Spleen (tissue), 11 donors: ENCODE measurements around the gene FOXF2. TPM values are rescaled to one million over a fixed set of nuclear protein-coding genes. Genes with fewer than 3 reads are reported as not detected.

Experiments
- DNase-seq: peaks from one replicate; pipeline ENCODE4 v3.0.0-alpha.2; 2020
- H3K27ac ChIP-seq, 8 donors: fragments of 200-600 bp; sonication (generic) in 7 of 8; 1 replicate in 4 of 8; 2 replicates in 4 of 8; pipeline versions ENCODE4 v1.5.0 to v1.8.0; 2016 to 2021; ENCODE audit warnings: inconsistent platforms in 4 of 8, mild to moderate bottlenecking in 4 of 8, moderate library complexity in 1 of 8
- H3K27me3 ChIP-seq, 7 donors: fragments of 200-600 bp; sonication (generic) in 6 of 7; replicated peaks in 1 of 7; 1 replicate in 4 of 7; 2 replicates in 3 of 7; pipeline versions ENCODE4 v1.5.0 to v1.8.0; 2016 to 2021; ENCODE audit warnings: inconsistent platforms in 3 of 7, mild to moderate bottlenecking in 1 of 7
- H3K36me3 ChIP-seq, 6 donors: fragments of 200-600 bp; sonication (generic) in 5 of 6; 1 replicate in 4 of 6; 2 replicates in 2 of 6; pipeline versions ENCODE4 v1.5.0 to v1.8.0; 2016 to 2021; ENCODE audit warnings: inconsistent platforms in 2 of 6
- H3K4me1 ChIP-seq, 6 donors: fragments of 200-600 bp; sonication (generic) in 5 of 6; 1 replicate in 3 of 6; 2 replicates in 3 of 6; pipeline versions ENCODE4 v1.5.0 to v1.8.0; 2016 to 2021; ENCODE audit warnings: inconsistent platforms in 3 of 6
- H3K4me3 ChIP-seq, 8 donors: fragments of 200-600 bp; sonication (generic) in 7 of 8; 1 replicate in 4 of 8; 2 replicates in 4 of 8; pipeline versions ENCODE4 v1.5.0 to v1.8.0; 2016 to 2021; ENCODE audit warnings: inconsistent platforms in 4 of 8, mild to moderate bottlenecking in 4 of 8, moderate library complexity in 2 of 8
- H3K9me3 ChIP-seq, 8 donors: fragments of 200-600 bp; sonication (generic) in 7 of 8; 1 replicate in 4 of 8; 2 replicates in 4 of 8; pipeline versions ENCODE4 v1.5.0 to v1.8.0; 2016 to 2021; ENCODE audit warnings: inconsistent platforms in 4 of 8
- POLR2A ChIP-seq, 3 donors: fragments of 450-650 bp; IDR thresholded peaks; one replicate each; pipeline ENCODE4 v1.5.1; 2017; ENCODE audit warnings: antibody characterized with exemption in 3 of 3, mild to moderate bottlenecking in 1 of 3
- POLR2AphosphoS5 ChIP-seq, 3 donors: sonication (generic); formaldehyde crosslinking; IDR thresholded peaks; one replicate each; pipeline ENCODE4 v1.5.1; 2017; ENCODE audit warnings: antibody characterized with exemption in 3 of 3
- WGBS, 5 donors: extraction: QIAGEN DNeasy Blood & Tissue Kit in 3 of 5; methylation state at CpG; one replicate each; pipeline versions ENCODE4 v1.1.5 to v1.1.7; 2013 to 2018; 5-methylcytosine and 5-hydroxymethylcytosine counted together
- intact Hi-C: fragments of 100-400 bp; cut with DNase I; formaldehyde crosslinking; loops from one replicate; pipeline ENCODE4 v1.15.0; 2023; ENCODE audit warnings: low total_unique reads
- polyA plus RNA-seq, 3 donors: library from polyadenylated mRNA; stranded (reverse); fragments of 200-250 nt; gene quantifications; one replicate each; pipeline ENCODE4 v1.2.1, GENCODE V29; 2013
- total RNA-seq, 7 donors: library from RNA; depleted of rRNA in 3 of 7; stranded (reverse); fragments of >200 nt in 3 of 7; fragmentation: NEBNext Ultra II Directional in 4 of 7; extraction: Animal tissue kit (Norgen Biotek cat#: 25700) in 4 of 7; gene quantifications; one replicate each; pipeline versions ENCODE4 v1.1.0 to v1.2.1, GENCODE V29; 2016 to 2021
- TF ChIP-seq, protein P1 (sequence below), 11 experiments: fragments of 200-600 bp in 7 of 11; fragments of 450-650 bp in 4 of 11; sonication (generic) in 4 of 11; IDR thresholded peaks in 8 of 11; conservative IDR thresholded peaks in 3 of 11; 1 replicate in 7 of 11; 2 replicates in 4 of 11; pipeline versions ENCODE4 v1.4.0 to v1.8.0; 2016 to 2021; ENCODE audit warnings: antibody characterized with exemption in 11 of 11, inconsistent platforms in 4 of 11, mild to moderate bottlenecking in 1 of 11
- donor health status: healthy with polysubstance abuse.
- donor health status: DM: no; HTN: no; CAD: no; lungs with moderate emphysema.
- donor health status: DM: no; HTN: no; CAD: no.
- donor health status: Bipolar disorder and iron deficiency.
- donor health status: healthy.
- donor health status: DM: no; HTN: no; CAD: no.
- donor health status: DM: yes; HTN: yes; CAD: no.

The FOXF2 gene
- total and polyA plus RNA-seq, 10 donors: not detected

DNA sequence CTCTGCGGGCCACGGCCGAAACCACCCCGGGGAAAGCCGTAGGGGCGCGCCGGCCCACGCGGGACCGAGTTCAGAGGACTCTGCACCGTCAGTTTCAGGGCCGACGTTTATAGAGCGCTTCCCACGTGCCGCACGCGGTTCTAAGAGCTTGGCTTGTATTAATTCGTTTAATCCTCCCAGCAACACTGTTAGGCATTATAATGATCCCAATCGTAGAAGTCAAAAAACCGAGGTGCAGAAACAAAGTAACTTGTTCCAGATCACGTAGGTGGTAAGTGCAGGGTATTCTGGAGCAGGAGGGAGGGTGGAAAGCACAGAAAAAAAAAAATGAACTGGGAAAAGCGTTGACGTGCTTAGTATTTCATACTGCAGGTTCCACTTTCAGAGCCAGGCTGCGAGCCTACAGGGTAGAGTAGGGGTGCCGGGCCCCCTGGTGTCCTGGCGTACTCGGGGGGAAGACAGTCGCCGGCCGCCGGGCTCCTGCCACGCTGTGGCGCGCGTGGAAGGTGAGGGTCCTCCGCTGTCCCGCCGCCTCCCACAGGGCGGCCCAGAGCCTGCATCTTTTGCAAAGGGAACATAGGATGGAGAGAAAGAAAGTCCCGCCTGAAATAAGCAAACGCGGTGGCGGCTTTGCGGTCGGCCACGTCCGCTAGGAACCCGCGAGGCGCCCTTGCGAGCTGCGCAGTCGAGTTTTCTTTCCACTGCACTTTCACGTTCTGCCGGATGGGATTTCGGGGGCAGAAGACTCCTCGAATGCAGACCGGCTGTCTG is 10.2 kb upstream of the FOXF2 start:
- intact Hi-C loops: no loop called here
- Histone ChIP-seq H3K4me1 (peaks cover 30 to 69% (median 60%) of the 10 kb centered on the region in 6 donors), H3K36me3 (no peaks in the 10 kb centered on the region), H3K9me3 (no peaks in the 10 kb centered on the region), H3K27ac (no peak overlapping the region), H3K4me3 (peak overlapping the region in 2 of 8 donors; percentile 20 to 47), H3K27me3 (peaks cover 20 to 100% (median 98%) of the 10 kb centered on the region in 7 donors)
- peak; percentile 77 for DNase-seq
- 3 to 9% (median 3%) methylated on average over 51 to 60 of the region's 60 CpGs for WGBS, 5 donors
- TF ChIP-seq, protein P1, sequence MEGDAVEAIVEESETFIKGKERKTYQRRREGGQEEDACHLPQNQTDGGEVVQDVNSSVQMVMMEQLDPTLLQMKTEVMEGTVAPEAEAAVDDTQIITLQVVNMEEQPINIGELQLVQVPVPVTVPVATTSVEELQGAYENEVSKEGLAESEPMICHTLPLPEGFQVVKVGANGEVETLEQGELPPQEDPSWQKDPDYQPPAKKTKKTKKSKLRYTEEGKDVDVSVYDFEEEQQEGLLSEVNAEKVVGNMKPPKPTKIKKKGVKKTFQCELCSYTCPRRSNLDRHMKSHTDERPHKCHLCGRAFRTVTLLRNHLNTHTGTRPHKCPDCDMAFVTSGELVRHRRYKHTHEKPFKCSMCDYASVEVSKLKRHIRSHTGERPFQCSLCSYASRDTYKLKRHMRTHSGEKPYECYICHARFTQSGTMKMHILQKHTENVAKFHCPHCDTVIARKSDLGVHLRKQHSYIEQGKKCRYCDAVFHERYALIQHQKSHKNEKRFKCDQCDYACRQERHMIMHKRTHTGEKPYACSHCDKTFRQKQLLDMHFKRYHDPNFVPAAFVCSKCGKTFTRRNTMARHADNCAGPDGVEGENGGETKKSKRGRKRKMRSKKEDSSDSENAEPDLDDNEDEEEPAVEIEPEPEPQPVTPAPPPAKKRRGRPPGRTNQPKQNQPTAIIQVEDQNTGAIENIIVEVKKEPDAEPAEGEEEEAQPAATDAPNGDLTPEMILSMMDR (IDR thresholded peaks at IDR 0.05 in 8 of 11, conservative IDR thresholded peaks at IDR 0.05 in 3 of 11): no peak
- TF ChIP-seq POLR2AphosphoS5 (IDR thresholded peaks at IDR 0.05): peak in 1 of 3 donors; percentile 66

DNA sequence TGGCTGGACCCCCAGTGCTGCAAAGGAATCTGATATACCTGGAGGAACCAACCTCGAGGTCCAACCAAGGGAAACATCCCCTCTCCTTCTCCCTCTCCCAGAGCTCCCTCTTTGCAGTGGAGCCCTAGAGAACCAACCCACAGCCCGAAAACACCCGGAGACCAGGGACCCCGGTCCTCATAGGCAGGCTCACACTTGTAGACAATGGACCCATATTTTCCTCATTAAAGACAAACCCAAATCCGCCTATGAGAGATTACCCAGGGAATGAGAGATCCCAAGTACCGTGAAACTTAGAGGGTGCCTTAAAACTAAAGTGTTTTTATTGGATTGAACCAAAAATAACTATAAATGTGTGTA is 9.6 kb upstream of the FOXF2 start:
- TF ChIP-seq, protein P1 (IDR thresholded peaks at IDR 0.05 in 8 of 11, conservative IDR thresholded peaks at IDR 0.05 in 3 of 11): no peak
- TF ChIP-seq POLR2AphosphoS5 (IDR thresholded peaks at IDR 0.05): no peak
- no peak for TF ChIP-seq POLR2A (IDR thresholded peaks at IDR 0.05)
- Histone ChIP-seq H3K27me3 (peaks cover 22 to 100% (median 98%) of the 10 kb centered on the region in 7 donors), H3K4me3 (peak overlapping the region in 1 of 8 donors; percentile 47), H3K36me3 (no peaks in the 10 kb centered on the region), H3K9me3 (no peaks in the 10 kb centered on the region), H3K4me1 (peaks cover 30 to 74% (median 63%) of the 10 kb centered on the region in 6 donors), H3K27ac (no peak overlapping the region)
- intact Hi-C loops: loop anchor here (5.0 kb wide), 1 partner anchor 582 kb away; no protein-coding TSS in a partner anchor
- no peak for DNase-seq
- WGBS, 5 donors: 4 to 10% (median 7%) methylated on average over 6 of the region's 6 CpGs

DNA sequence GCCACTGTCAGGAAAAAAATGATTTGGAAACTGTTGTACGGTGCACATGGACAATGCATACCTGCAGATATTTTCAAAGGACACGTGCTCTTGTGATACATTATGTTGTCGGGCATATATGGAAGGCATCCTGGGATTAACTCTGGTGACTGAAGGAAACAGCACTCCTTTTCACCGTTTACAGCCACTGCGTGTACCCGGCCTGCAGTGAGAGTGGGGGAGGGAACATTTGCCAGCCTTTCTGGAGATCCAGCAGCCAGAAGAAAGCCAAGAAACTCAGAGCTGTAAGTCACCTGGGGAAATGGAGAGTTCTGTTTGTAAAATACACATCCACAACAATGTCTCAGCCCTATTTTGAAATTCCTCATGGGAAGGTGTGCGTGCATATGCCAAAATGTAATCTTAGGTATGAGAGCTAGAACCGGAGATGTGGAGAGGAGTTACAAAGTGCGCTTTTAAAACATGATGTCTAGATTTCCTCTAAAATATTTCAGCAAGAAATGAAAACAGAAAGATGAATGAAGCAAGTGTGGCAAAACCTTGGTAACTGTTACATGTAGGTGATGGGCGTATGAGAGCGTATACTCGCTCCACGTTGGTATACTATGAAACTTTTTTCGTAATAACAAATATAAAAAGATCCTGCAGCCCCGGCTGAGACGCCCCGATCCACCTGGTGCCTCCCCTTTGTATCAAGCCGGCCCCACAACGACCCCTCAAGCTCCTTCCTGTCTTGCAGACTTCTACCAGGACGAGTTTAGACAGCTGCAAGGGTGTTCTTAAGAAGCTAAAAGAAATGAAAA is 8.6 kb upstream of the FOXF2 start:
- intact Hi-C loops: loop anchor here (5.0 kb wide), 1 partner anchor 584 kb away; no protein-coding TSS in a partner anchor
- 8 to 11% (median 8%) methylated on average over 20 of the region's 20 CpGs for WGBS, 5 donors
- Histone ChIP-seq H3K27me3 (peaks cover 22 to 100% (median 99%) of the 10 kb centered on the region in 7 donors), H3K27ac (no peak overlapping the region), H3K4me3 (no peak overlapping the region), H3K9me3 (no peaks in the 10 kb centered on the region), H3K4me1 (peaks cover 30 to 85% (median 67%) of the 10 kb centered on the region in 6 donors), H3K36me3 (no peaks in the 10 kb centered on the region)
- DNase-seq: no peak
- TF ChIP-seq, protein P1 (IDR thresholded peaks at IDR 0.05 in 8 of 11, conservative IDR thresholded peaks at IDR 0.05 in 3 of 11): no peak
- TF ChIP-seq POLR2A (IDR thresholded peaks at IDR 0.05): no peak
